Activated CD8-positive, alpha-beta memory T cell treated with anti-CD3 and anti-CD28 coated beads, Interleukin-2, amount 50 U/mL, for 48 hours (primary cell): ENCODE results near the gene NPNT.

Experiments used
- DNase-seq: peaks from one replicate; pipeline ENCODE4 v3.0.0-alpha.2; 2020

The NPNT gene

DNA sequence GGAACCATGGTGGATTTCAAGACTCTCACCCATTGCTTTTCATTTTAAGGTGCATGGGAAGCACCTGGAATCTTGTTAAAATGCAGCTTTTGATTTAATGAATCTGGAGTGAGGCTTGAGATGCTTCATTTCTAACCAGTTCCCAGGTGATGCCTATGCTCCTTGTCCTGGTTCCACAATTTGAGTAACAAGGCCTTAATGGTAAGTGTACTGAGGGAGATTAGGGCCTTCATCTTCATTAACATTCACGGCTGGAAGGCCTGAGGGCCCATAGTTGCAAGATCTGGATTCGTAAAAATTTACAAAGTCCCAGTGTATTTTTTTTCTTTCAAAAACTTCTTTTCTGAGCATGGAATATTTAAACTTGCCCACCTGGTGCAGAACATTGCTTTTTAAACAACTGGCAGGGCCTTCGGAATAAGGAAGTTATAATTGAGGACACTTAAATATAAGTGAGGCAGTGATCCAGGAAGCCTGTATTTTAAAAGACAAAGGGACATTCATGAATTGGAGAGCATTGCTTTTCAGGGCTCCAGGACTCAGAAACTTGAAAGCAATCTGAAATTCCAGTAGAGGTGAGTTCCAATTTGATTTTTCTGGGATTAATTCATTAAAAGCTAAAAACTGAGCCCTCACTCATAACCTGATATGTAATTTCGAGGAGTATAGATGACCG is 77.8 kb downstream of the NPNT start:
- no peak for DNase-seq

DNA sequence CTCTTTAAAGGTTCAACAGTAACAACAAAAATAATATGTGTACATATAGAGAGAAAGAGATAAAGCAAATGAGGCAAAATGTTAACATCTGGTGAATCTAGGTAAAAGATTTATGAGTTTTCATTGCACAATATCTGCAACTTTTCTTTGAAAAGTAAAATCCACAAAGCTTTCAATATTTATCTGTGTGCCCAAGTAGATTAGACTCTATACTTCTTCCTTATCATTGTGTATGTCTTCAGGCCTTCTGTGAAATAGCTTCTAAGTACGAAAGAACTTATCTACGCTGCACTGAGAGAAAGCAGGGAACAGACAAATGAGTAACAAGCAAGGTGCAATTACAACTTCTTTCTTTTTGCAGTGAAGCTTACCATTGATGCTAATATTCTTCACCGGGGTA is 81.6 kb downstream of the NPNT start:
- DNase-seq: no peak

DNA sequence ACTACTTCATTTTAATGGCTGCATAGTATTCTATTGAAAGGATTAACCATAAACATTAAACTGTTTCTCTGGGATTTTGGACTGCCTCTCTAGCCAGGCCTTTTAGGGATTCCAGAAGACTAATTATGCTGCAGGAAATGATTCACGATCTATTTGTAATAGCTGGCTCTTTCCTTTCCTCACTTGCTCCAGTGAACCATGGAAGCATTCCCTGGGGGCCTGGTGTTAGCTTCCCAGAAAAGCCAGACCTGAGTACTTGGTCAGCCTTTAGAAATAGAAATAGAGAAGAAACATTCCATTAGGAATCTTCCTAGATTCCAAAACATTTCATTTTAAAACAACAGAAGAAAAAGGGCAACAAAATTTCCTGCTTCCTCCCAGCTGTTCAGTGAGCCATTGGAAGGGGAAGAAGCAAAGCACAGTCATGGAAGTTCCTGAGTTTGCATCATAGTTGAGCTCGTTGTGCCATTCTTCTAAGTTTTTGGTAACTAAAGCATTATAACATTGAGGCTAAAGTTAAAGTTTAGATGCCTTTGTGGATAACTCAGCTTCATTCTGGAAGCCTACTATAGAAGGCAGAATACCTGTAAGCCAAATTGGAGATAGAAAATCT is 83.5 kb downstream of the NPNT start:
- DNase-seq: no peak

DNA sequence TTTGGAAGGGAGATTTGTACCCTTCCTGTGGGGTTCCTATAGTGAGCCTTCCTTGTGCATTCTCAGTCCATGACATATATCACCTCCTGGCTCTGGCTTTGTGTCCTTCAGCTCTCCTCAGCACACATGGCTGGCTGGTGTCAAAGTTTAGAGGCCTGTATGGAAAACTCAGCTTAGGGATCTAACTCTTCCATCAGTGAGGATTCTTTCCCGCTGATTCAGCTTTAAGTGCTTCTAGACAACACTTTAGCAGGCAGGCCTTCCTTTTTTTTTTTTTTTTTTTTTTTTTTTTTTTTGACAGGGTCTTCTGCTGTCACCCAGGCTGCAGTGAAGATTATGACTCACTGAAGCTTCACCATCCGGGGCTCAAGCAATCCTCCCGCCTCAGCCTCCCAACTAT is 84.2 kb downstream of the NPNT start:
- no peak for DNase-seq

DNA sequence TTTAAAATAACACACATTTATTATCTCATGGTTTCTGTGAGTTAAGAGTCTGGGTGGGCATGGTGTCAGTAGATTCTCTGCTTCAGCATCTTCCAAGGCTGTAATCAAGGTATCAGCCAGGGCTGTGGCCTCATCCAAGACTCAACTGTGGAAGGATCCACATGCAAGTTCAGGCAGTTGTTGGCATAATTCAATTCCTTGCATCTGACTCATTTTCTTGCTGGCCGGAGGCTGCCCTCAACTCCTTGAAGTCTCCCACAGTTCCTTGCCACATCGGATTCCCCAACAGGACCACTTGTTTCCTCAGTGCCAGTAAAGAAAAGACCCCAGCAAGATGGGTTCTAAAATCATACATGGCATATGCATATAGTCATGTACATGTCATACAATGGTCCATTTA is 93.4 kb downstream of the NPNT start:
- DNase-seq: no peak

DNA sequence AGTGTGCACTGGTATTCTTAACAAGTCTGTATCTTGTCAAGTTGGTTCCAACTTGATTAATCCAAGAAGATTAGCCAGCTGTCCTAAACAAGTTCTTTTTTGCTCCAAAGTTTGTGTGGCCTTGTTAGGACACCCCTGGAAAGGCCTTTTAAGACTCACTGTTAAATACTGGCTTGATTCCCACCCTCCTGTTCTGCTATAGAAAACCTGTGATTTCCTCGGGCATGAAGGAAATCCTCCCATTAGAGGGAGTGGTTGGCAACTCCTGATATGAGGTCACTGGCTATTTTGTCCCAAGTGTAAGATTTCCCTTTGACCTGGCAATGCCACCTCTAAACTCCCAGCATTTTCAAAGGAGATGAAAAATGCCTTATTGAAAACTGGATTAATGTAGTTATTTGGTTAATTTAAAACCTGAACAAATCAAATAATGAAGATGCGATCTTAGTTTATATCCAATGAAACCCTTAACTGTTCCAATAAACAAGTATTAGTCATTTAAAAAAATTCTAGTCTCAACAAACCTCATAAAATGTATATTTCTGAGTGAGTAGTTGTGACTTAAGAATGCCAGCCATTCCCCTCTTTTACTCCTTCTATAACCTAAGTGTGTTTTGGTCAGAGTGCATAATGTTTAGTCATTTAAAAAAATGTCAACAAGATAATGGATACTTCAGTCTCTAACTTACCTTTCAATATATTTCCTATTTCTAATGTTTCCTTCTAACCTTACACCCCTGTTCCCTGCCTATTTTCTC is 94.4 kb downstream of the NPNT start:
- no peak for DNase-seq

DNA sequence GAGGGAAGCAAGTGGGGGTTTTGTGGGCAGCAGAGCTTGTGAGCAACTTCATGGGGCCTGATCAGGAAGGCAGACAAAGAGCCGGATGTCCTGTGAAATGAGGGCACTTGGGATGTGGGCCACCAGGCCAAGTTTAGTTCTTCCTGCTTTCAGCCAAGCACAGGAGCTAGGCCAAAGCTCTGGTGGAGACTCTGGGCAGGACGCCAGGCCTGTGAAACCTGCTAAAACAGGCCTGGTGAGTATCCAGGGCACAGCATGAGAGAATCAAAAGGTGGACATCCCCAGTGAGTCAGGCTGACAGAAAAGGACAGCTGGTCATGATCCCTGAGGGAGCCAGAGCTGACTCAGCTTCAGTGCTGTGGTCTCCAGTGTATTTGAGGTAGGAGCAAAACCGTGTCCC is 95.7 kb downstream of the NPNT start:
- DNase-seq: no peak

DNA sequence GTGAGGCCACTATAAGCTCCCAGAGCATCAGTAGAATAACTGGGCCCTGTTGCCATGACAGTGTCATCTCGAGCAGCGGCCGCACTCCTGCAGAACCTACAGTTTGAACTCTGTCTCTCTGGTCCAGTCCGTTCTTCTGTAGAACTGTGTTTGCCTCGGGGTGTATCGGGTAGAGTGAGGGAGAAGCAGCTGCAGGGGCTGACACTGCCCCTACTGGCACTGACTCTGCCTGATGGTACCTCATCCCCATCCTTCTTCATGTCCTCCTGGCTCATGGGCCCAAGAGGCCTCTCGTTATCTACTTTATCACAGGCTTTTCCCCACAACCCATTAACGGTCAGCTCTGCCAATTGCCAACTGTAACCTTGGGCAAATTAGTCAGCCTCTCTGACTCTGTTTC is 96.5 kb downstream of the NPNT start:
- no peak for DNase-seq

DNA sequence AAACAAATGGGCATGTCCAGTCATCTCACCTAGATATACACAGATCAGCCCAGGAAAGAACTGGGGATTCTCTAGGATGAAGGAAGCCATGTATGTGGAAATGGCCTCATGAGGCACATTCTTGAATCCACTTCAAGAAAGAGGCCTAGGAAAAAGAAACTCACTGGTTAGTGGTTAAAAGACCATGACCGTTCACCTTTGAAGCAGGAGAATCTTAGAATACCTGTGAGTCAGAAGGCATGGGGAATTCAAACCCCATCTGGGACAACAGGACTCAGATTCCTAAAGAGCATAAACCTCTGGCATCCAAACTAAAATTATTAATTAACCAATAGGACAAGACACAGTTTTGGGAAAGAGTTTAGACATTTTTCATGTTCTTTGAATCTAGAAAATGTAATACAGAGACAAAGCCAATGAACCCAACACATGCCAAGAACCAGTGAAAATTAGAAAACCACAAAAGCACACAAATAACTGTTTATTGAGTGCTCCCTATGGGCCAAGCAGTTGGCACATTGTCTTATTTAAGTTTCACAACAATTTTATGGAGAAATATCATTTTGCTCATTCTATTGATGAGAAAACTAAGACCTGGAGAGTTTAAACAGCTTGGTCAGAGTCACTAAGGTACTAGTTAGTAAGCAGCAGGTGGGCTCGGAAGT is 97.5 kb downstream of the NPNT start:
- DNase-seq: no peak

DNA sequence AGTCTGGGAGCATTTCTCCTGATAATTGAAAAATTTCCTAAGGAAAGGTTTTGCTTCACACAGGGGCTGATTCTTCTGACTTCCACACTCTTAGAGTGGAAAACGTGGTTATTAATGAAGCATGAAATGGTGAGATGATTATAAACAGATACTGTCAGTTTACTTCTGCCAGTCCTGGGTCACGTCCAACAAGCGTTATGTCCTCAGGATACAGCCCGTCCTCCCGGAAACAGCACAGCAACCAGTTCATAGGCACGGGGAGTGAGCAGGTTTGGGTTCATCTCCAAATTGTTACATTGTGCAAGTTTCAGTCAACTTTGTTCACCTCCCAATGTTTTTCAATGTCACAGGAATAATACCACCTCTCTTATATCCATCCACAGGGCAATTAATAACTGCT is 98.8 kb downstream of the NPNT start:
- no peak for DNase-seq

DNA sequence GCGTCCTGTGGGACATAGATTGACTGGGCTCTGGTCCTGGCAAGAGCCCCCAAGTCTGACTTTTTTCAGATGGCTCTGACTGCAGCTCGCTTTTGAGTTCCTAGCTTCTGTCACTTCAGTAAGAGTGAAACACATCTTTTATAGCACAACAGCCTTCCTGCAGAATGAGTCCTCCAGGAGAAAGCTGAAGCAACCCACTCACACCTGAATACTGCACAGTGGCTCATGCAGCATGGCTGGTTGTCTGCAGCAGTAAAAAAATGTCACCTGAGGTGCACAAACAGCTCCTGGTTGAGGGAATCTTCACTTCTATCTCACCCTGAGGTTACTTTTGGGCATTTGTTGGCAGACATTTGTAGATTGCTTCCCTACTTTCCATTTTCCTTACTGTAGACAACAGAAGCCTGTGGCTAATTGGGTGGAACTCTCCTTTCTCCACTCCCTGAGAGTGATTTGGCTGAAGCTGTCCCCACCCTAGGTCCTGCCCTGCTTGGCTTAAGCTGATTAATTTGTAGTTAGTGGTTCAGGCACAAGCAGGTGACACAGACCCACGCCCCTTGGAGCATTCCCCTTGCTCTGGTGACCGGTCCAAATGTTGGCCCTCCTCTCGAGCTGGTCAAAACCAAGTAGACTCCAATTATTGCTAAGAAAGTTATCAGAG is 99.7 kb downstream of the NPNT start:
- no peak for DNase-seq

DNA sequence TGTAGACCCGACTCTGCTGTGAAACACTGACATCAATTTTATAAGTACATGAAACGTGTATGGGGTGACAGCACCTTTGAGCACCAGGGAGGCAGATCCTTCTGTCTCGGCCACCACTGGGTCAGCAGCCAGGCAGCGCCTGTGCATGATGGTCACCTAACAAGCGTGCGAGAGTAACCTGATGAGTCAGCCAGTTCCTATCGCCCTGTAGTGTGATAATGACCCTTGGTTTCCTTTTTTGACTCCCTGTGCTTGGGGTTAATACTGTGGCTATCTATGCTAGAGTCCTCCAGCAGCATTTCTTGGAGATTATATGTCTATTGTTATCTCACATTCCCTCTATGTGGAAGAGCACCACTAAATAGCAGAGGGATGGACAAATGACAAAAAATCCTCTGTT is 101.6 kb downstream of the NPNT start:
- no peak for DNase-seq

DNA sequence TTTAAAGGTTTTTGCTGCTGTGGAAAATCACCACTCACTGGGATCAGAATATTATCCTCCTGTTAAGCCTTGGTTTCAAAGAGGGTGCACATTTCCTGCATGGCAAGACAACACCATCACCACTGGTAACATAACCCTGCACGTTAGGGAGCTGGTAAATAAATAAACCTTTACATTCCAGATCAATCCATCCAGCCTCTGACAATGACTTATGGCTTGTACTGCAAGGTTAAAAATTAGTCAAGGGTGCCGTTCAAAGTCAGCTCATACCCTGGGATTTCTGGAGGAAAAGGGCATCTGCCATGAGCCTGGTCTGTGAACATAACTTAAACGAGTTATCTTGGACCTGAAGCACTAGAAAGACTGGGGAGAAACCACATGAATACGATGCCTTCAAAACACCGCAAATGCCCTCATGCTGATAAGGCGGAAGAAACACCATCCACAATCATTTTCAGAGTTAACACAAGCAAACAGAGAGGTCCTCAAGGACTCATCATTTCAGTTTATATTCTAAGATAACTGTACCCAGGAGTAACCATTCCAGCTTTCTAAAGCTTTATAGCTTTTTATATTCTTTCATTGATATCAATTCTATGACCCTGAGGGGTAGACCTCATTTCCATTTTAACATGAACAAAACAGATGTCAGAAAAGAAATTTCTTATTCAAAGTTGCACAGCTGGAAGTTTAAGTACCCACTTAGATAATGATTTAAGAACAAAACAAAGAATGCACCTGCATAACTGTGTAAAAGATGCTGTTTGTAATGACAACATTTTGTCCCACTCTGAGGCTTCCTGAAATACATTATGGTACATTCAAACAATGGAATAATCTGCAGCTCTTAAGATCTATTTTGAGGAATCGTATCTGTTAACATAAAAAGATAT is 103.1 kb downstream of the NPNT start:
- DNase-seq: no peak

DNA sequence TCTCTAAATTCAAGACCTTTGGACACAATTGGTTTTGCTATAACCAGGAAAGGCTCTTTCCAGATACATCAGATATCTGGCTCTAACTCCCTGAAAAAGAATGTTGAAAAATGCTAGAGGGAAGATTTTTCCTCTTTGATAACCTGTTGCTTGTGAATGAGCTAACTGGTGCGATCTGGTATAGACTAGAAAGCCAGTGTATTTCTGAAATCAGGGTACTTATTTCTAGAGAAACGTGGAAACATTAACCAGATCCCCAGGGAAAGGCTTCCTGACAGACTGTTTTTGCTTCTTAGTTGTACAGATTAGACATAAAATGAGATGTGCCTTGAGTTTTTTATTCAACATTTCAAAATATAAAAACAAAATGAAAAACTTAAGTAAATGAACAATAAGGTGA is 107.7 kb downstream of the NPNT start:
- no peak for DNase-seq

DNA sequence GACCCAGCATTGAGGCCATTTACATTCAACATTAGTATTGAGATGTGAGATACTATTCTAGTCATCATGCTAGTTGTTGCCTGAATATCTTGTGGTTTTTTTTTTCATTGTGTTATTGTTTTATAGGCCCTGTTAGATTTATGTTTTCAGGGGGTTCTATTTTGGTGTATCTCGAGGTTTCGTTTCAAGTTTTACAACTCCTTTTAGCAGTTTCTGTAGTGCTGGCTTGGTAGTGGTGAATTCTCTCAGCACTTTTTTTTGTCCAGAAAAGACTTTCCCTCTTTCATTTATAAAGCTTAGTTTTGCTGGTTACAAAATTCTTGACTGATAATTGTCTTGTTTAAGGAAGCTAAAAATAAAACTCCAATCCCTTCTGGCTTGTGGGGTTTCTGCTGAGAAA is 115.5 kb downstream of the NPNT start:
- no peak for DNase-seq

DNA sequence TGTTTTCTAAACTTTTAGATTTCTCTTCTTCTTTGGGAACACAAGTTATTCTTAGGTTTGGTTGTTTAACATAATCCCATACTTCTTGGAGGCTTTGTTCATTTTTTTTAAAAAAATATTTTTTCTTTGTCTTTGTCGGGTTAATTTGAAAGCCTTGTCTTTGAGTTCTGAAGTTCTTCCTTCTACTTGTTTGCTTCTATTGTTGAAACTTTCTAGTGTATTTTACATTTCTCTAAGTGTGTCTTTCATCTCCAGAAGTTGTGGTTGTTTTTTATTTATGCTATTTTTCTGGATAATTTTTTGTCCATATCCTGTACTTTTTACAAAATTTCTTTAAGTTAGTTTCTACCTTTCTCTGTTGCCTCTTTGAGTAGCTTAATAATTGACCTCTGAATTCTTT is 116.1 kb downstream of the NPNT start:
- no peak for DNase-seq

DNA sequence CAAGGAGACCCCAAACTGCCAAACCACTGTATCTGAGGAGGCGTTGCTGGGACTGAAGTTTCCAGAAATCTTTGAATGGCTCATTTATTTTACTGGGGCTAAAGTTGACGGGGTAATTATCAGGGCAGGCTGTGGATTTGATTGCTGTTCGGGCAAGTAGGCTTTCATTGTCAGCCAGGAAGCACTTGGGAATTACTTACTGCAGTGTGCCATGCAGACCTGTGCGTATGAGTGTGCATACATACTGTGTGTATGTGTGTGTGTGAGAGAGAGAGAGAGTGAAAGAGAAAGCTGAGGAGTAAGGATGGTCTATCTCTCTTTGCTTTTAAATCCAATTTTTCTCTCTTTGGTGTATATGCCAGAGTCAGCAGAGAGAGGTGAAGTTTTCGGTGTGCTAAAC is 122.7 kb downstream of the NPNT start:
- no peak for DNase-seq

DNA sequence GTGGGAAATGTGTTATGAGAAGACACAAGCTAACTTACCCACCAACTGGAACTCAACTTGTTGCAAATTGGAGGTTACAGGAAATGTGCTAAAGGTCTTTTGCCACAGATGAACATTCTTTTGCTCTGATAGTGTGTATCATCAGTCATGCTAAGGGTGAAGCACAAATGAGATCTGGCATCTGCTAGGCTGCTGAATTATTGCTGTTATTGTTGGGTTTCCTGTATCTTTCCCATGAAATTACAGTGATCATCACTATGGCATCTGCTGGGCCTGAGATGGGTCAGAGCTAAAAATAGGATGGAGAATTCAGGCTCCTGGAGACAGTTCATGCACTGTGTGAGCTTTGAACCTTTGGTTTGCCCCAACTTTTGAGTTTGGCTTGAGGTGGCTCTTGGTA is 124.5 kb downstream of the NPNT start:
- no peak for DNase-seq
